GM12891 (cell line): ENCODE measurements around the gene CES2.

Experiments
- PAX5 ChIP-seq: IDR thresholded peaks from 2 replicates; pipeline ENCODE4 v1.6.1; 2011; ENCODE audit warnings: low read length, moderate library complexity, mild to moderate bottlenecking; ENCODE audit not compliant: insufficient read depth, severe bottlenecking
- POLR2A ChIP-seq: IDR thresholded peaks from 2 replicates; pipeline ENCODE4 v1.6.1; 2011; ENCODE audit warnings: low read depth, low read length, control low read depth
- POLR2AphosphoS5 ChIP-seq: IDR thresholded peaks from 2 replicates; pipeline ENCODE4 v1.6.1; 2011; ENCODE audit warnings: low read depth, low read length, control low read depth
- POU2F2 ChIP-seq: IDR thresholded peaks from 2 replicates; pipeline ENCODE4 v1.6.1; 2011; ENCODE audit warnings: low read depth, mild to moderate bottlenecking, control low read depth, low read length, moderate library complexity
- SPI1 ChIP-seq: IDR thresholded peaks from 2 replicates; pipeline ENCODE4 v1.6.1; 2011; ENCODE audit warnings: low read depth, low read length, control low read depth
- TAF1 ChIP-seq: IDR thresholded peaks from 2 replicates; pipeline ENCODE4 v1.6.1; 2011; ENCODE audit warnings: low read depth, low read length, control low read depth

GRCh38 chr16:66964049-66964448, 28.7 kb downstream of the CES2 start:
- TF ChIP-seq TAF1: no peak
- TF ChIP-seq POLR2A: no peak
- TF ChIP-seq POU2F2: no peak
- TF ChIP-seq POLR2AphosphoS5: no peak
- no peak for TF ChIP-seq SPI1
- TF ChIP-seq PAX5: no peak
